Measurements from ENCODE around the gene GATAD2A.
"Not testable (repeated sequence)": the region's sequence is repeated elsewhere in the genome, so short reads cannot be mapped to it uniquely, and the experiment has no call there.

The GATAD2A gene

GRCh38 chr19:19385896-19386869 lies 19.3 kb upstream of the GATAD2A start:
- peak overlapping the region; percentile 87 for H3K4me3 ChIP-seq (ENCODE audit: low read length)
- no peak for DNase-seq (ENCODE audit: low read depth, low spot score)

GRCh38 chr19:19387108-19387507 lies 18.4 kb upstream of the GATAD2A start:
- DNase-seq (ENCODE audit: low read depth, low spot score) = no peak
- H3K4me3 ChIP-seq (ENCODE audit: low read length) = peak overlapping the region; percentile 87

- no peak overlapping the region for H3K4me3 ChIP-seq (ENCODE audit: low read length)
- no peak for DNase-seq (ENCODE audit: low read depth, low spot score)
Measured at GRCh38 chr19:19388568-19389555, 16.6 kb upstream of the GATAD2A start.

GRCh38 chr19:19389683-19390082 lies 15.8 kb upstream of the GATAD2A start:
- H3K4me3 ChIP-seq (ENCODE audit: low read length); DNase-seq (ENCODE audit: low read depth, low spot score): not testable (repeated sequence)

GRCh38 chr19:19394333-19394732 lies 11.1 kb upstream of the GATAD2A start:
- H3K4me3 ChIP-seq (ENCODE audit: low read length) = not testable (repeated sequence)

GRCh38 chr19:19399733-19400433 lies 5.6 kb upstream of the GATAD2A start:
- H3K4me3 ChIP-seq (ENCODE audit: low read length) = no peak overlapping the region
- no peak for DNase-seq (ENCODE audit: low read depth, low spot score)

More at GRCh38 chr19:19394333-19394732, 11.1 kb upstream of the GATAD2A start:
- not testable (repeated sequence) for DNase-seq (ENCODE audit: low read depth, low spot score)

- DNase-seq (ENCODE audit: low read depth, low spot score) = no peak
Measured at GRCh38 chr19:19402656-19403372, 2.7 kb upstream of the GATAD2A start.

GRCh38 chr19:19403373-19403901 lies 2.0 kb upstream of the GATAD2A start:
- H3K4me3 ChIP-seq (ENCODE audit: low read length) = no peak overlapping the region

More at GRCh38 chr19:19402656-19403372, 2.7 kb upstream of the GATAD2A start:
- H3K4me3 ChIP-seq (ENCODE audit: low read length) = no peak overlapping the region

GRCh38 chr19:19405971-19406877 lies 749 bp downstream of the GATAD2A start:
- DNase-seq (ENCODE audit: low read depth, low spot score) = no peak
- H3K4me3 ChIP-seq (ENCODE audit: low read length) = peak overlapping the region; percentile 57

More at GRCh38 chr19:19403373-19403901, 2.0 kb upstream of the GATAD2A start:
- DNase-seq (ENCODE audit: low read depth, low spot score) = no peak

GRCh38 chr19:19406878-19407632 lies 1.6 kb downstream of the GATAD2A start:
- DNase-seq (ENCODE audit: low read depth, low spot score) = no peak
- H3K4me3 ChIP-seq (ENCODE audit: low read length) = peak overlapping the region; percentile 57

- no peak for DNase-seq (ENCODE audit: low read depth, low spot score)
- H3K4me3 ChIP-seq (ENCODE audit: low read length) = no peak overlapping the region; the same call in 1 of the 2 replicates
Measured at GRCh38 chr19:19407633-19407930, 2.1 kb downstream of the GATAD2A start.

GRCh38 chr19:19409205-19409604 lies 3.7 kb downstream of the GATAD2A start:
- DNase-seq (ENCODE audit: low read depth, low spot score) = no peak
- no peak overlapping the region for H3K4me3 ChIP-seq (ENCODE audit: low read length)

GRCh38 chr19:19409631-19410030 lies 4.2 kb downstream of the GATAD2A start:
- no peak for DNase-seq (ENCODE audit: low read depth, low spot score)
- no peak overlapping the region for H3K4me3 ChIP-seq (ENCODE audit: low read length)

- DNase-seq (ENCODE audit: low read depth, low spot score) = no peak
- H3K4me3 ChIP-seq (ENCODE audit: low read length) = no peak overlapping the region
Measured at GRCh38 chr19:19410553-19411550, 5.4 kb downstream of the GATAD2A start.

- DNase-seq (ENCODE audit: low read depth, low spot score) = no peak
- no peak overlapping the region for H3K4me3 ChIP-seq (ENCODE audit: low read length)
Measured at GRCh38 chr19:19416280-19416679, 10.8 kb downstream of the GATAD2A start.
